DOHH2 (cell line): ENCODE data around the gene TNFSF15.

Source experiments
- H3F3A ChIP-seq: fragments of 200-600 bp; sonication (generic), shearing (Covaris generic); 2 replicates; pipeline ENCODE4 v1.6.0; 2016; ENCODE audit warnings: antibody characterized with exemption, mild to moderate bottlenecking; ENCODE audit not compliant: control insufficient read depth, insufficient read depth
- H3K27ac ChIP-seq: fragments of 200-600 bp; sonication (generic); 2 replicates; pipeline ENCODE4 v1.5.1; 2014; ENCODE audit warnings: low read depth, mild to moderate bottlenecking, low read length, moderate library complexity
- H3K27me3 ChIP-seq: fragments of 200-600 bp; sonication (generic); 2 replicates; pipeline ENCODE4 v1.6.1; 2014; ENCODE audit warnings: mild to moderate bottlenecking, low read length, mixed read lengths; ENCODE audit not compliant: control insufficient read depth
- H3K36me3 ChIP-seq: fragments of 200-600 bp; sonication (generic); 2 replicates; pipeline ENCODE4 v1.6.1; 2014; ENCODE audit warnings: mild to moderate bottlenecking, low read length, moderate library complexity, mixed read lengths; ENCODE audit not compliant: control insufficient read depth
- H3K4me1 ChIP-seq: fragments of 200-600 bp; sonication (generic); 2 replicates; pipeline ENCODE4 v1.6.1; 2014; ENCODE audit warnings: mild to moderate bottlenecking, low read length, mixed read lengths; ENCODE audit not compliant: control insufficient read depth
- H3K4me2 ChIP-seq: fragments of 200-600 bp; sonication (generic); 2 replicates; pipeline ENCODE4 v1.6.0; 2014; ENCODE audit warnings: mild to moderate bottlenecking, low read length, moderate library complexity
- H3K4me3 ChIP-seq: fragments of 200-600 bp; sonication (generic); 2 replicates; pipeline ENCODE4 v1.5.1; 2014; ENCODE audit warnings: mild to moderate bottlenecking, low read length, mixed read lengths
- H3K79me2 ChIP-seq: fragments of 200-600 bp; sonication (generic); 2 replicates; pipeline ENCODE4 v1.6.1; 2014; ENCODE audit warnings: mild to moderate bottlenecking, low read length, mixed read lengths; ENCODE audit not compliant: control insufficient read depth
- H3K9me2 ChIP-seq: fragments of 200-600 bp; sonication (generic); replicated peaks from 2 replicates; pipeline ENCODE4 v1.6.1; 2014; ENCODE audit warnings: mild to moderate bottlenecking, low read length, mixed read lengths; ENCODE audit not compliant: control insufficient read depth
- H3K9me3 ChIP-seq: fragments of 200-600 bp; sonication (generic); 2 replicates; pipeline ENCODE4 v1.6.1; 2014; ENCODE audit warnings: antibody characterized with exemption, low read length, mixed read lengths; ENCODE audit not compliant: control insufficient read depth, insufficient read depth
- H4K20me1 ChIP-seq: fragments of 200-600 bp; sonication (generic); 2 replicates; pipeline ENCODE4 v1.6.0; 2014; ENCODE audit warnings: low read depth, mild to moderate bottlenecking, antibody characterized with exemption, low read length, moderate library complexity; ENCODE audit not compliant: control insufficient read depth, insufficient read depth
- CTCF ChIP-seq: fragments of 200-600 bp; sonication (generic); IDR thresholded peaks from one replicate; pipeline ENCODE4 v1.5.1; 2014; ENCODE audit warnings: antibody characterized with exemption, mild to moderate bottlenecking, low read depth, low read length; ENCODE audit not compliant: poor library complexity, severe bottlenecking
- EZH2phosphoT487 ChIP-seq: fragments of 200-600 bp; sonication (generic); IDR thresholded peaks from 2 replicates; pipeline ENCODE4 v1.6.1; 2017; ENCODE audit warnings: borderline replicate concordance, mild to moderate bottlenecking, antibody characterized with exemption, low read length, moderate library complexity, mixed read lengths

Gene TNFSF15

GRCh38 chr9:114822708-114823107 lies 16.9 kb upstream of the TNFSF15 start:
- H3K4me3 ChIP-seq = no peak overlapping the region
- TF ChIP-seq EZH2phosphoT487 (no peak), CTCF (no peak)
- no peaks in the 10 kb centered on the region for H3K79me2 ChIP-seq
- H3F3A ChIP-seq = no peaks in the 10 kb centered on the region
- H3K9me3 ChIP-seq = no peaks in the 10 kb centered on the region
- no peaks in the 10 kb centered on the region for H4K20me1 ChIP-seq
- no peaks in the 10 kb centered on the region for H3K27me3 ChIP-seq
- no peak overlapping the region for H3K27ac ChIP-seq
- H3K36me3 ChIP-seq = no peaks in the 10 kb centered on the region
- H3K4me2 ChIP-seq = no peak overlapping the region
- H3K4me1 ChIP-seq = no peaks in the 10 kb centered on the region
- no peaks in the 10 kb centered on the region for H3K9me2 ChIP-seq

- Histone ChIP-seq H3K27ac (no peak overlapping the region), H3K36me3 (no peaks in the 10 kb centered on the region), H3K9me2 (no peaks in the 10 kb centered on the region), H3F3A (no peaks in the 10 kb centered on the region), H3K4me2 (no peak overlapping the region), H3K4me1 (no peaks in the 10 kb centered on the region), H4K20me1 (no peaks in the 10 kb centered on the region), H3K27me3 (no peaks in the 10 kb centered on the region), H3K4me3 (no peak overlapping the region), H3K79me2 (no peaks in the 10 kb centered on the region), H3K9me3 (no peaks in the 10 kb centered on the region)
- TF ChIP-seq CTCF (no peak), EZH2phosphoT487 (no peak)
These were observed 15.1 kb upstream of the TNFSF15 start for GRCh38 chr9:114820776-114821501.

- Histone ChIP-seq H3K36me3 (no peaks in the 10 kb centered on the region), H3K4me1 (no peaks in the 10 kb centered on the region), H4K20me1 (no peaks in the 10 kb centered on the region), H3K9me3 (no peaks in the 10 kb centered on the region), H3K9me2 (no peaks in the 10 kb centered on the region), H3F3A (no peaks in the 10 kb centered on the region), H3K79me2 (no peaks in the 10 kb centered on the region), H3K4me2 (no peak overlapping the region), H3K27ac (no peak overlapping the region), H3K4me3 (no peak overlapping the region), H3K27me3 (no peaks in the 10 kb centered on the region)
- TF ChIP-seq EZH2phosphoT487 = no peak
- no peak for TF ChIP-seq CTCF
These were observed 12.3 kb upstream of the TNFSF15 start for GRCh38 chr9:114818178-114818577.
